Astrocyte of the hippocampus (primary cell): Measurements from ENCODE around the gene PRSS8.
"Not testable (repeated sequence)": the region's sequence is repeated elsewhere in the genome, so short reads cannot be mapped to it uniquely, and the experiment has no call there.

ENCODE experiments used
- DNase-seq: peaks from one replicate; pipeline ENCODE4 v3.0.0; 2011; ENCODE audit warnings: low read depth, low spot score

Gene PRSS8

GRCh38 chr16:31106509-31107464 is 28.7 kb downstream of the PRSS8 start:
- no peak for DNase-seq

DNA sequence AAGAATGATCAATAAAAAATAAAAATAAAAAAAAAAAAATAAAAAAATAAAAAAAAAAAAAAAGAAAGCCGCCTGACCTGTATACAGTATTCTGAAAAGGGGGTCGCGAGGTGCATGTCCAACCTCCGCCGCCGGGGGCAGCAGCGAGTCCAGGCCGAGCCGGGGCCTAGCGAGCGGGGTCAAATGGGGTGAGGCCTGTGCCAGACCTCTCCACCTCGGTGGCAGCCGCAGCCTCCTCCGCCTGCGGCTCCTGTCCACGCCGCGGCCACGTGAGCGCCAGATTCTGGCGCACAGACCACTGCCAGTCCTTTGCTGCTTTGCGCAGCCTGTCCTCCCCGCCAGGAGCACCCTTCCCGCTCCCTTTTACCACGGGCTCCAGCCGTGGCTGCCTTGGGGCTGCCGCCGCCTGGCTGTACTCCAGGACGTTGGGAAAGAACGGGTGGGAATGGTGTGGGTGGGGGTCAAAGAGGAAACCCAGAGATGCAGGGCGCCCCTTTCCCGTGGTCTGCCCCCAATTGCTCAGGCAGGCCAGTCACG is 29.8 kb downstream of the PRSS8 start:
- peak; percentile 72 for DNase-seq

DNA sequence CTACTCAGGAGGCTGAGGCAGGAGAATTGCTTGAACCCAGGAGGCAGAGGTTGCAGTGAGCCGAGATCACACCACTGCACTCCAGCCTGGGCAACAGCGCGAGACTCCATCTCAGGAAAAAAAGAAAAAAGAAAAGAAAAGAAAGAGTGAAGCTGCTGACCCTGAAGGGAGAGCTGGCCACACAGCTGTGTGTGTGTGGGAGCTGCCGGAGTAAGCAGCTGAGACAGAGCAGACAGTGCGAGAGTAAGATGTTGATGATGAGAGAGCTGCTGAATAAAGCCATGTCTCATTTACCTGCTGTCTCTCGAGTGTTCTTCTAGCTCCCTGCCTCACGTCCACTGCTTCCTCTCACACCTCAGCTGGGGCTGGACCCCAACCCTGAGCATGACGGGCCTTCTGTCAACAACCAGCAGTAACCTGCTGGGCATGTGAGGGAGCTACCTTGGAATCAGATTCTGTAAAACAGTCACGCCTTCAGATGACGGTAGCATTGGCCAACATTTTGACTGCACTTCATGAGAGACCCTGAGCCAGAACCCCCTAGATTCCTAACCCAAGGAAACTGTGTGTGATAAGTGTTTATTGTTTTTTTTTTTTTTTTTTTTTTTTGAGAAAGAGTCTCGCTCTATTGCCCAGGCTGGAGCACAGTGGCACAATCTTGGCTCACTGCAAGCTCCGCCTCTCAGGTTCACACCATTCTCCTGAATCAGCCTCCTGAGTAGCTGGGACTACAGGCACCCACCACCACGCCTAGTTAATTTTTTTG is 34.5 kb downstream of the PRSS8 start:
- not testable (repeated sequence) for DNase-seq

- no peak for DNase-seq
Measured at GRCh38 chr16:31099860-31100638, 35.5 kb downstream of the PRSS8 start.

- DNase-seq: peak; percentile 99
Measured at GRCh38 chr16:31094424-31095120, 41.0 kb downstream of the PRSS8 start, which contains the start of gene VKORC1. Gene VKORC1 (minus strand): TSS chr16:31094797. CDS start chr16:31094729, 68 bp downstream.

- DNase-seq: peak; percentile 49
Measured at GRCh38 chr16:31094088-31094423, 41.5 kb downstream of the PRSS8 start.

DNA sequence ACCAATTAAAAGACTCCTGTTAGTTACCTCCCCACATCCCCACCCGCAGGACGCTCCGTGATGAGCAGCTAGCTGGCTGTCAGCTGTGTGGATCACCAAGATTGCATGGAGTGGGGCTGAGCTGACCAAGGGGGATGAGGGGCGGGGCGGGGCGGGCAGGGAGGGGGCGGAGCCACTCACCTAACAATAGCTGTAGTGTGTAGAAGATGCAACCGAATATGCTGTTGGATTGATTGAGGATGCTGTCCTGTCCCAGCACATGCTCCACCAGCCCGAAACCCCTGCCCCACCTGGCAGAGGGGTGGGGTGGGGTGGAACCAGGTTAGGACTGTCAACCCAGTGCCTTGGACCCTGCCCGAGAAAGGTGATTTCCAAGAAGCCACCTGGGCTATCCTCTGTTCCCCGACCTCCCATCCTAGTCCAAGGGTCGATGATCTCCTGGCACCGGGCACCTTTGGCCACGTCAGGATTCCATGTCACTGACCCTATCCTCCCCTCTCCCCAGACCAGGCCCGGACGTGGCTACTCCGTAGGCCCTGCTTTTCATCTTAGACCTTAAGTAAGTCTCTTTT is 42.3 kb downstream of the PRSS8 start:
- peak; percentile 57 for DNase-seq

GRCh38 chr16:31092330-31092729 is 43.2 kb downstream of the PRSS8 start:
- no peak for DNase-seq

GRCh38 chr16:31090540-31090939 is 45.0 kb downstream of the PRSS8 start:
- DNase-seq: peak; percentile 43

DNA sequence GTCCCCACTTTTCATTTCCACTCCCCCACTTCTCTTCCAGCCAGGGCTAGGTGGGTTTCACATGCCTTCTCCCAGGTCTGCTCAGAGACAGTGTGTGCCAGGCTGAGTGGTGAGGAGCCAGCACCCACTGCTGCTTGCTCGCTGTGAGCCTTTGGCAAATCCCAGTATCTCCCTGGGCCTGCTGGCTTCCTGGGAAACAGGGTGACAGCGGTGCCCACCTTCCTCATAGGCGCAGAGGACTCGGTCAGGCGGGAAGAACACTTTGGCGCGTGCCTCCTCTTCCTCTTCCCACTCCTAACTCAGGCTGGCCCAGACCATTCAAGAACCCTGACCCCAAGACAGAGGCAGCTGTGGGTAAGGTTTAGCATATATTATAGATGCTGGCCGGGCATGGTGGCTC is 46.3 kb downstream of the PRSS8 start:
- no peak for DNase-seq

DNA sequence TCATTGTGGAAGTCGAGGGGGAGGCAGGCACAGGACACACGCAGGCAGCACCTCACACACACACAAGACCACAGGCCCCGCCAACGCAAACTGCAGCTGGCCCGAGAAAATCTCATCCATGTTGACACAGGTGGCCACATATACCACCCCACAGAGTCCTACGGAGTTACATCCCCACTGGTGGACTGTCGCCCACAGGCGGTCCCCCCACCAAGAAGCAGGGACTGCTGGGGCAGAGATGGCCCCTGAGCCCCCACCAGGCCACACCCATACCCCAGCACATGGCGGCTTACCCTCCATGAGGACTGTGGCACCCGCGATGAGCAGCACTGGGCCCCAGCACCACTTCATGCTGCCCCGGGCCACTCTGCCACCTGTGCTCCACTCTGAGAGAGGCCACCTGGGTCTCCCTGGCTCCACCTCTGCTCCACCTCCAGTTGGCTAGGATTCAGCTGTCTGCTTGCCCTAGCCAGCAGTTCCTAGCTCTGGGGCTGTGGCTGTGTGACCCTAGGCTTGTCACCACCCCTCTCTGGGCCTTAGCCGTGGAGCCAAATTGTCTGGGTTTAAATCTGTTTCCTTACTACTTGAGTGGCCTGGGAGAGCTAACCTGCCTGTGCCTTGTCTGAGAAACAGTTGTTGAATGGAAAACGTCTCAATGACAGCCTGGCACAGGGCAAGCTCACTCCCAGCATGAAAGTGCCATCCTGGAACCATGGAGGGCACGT is 46.9 kb downstream of the PRSS8 start, which contains the start of gene PRSS53:
TSS of gene PRSS53 (minus strand) at position 485 of the 725 bp plus-strand sequence. CDS start at position 351, 134 bp downstream.
- DNase-seq: no peak

DNA sequence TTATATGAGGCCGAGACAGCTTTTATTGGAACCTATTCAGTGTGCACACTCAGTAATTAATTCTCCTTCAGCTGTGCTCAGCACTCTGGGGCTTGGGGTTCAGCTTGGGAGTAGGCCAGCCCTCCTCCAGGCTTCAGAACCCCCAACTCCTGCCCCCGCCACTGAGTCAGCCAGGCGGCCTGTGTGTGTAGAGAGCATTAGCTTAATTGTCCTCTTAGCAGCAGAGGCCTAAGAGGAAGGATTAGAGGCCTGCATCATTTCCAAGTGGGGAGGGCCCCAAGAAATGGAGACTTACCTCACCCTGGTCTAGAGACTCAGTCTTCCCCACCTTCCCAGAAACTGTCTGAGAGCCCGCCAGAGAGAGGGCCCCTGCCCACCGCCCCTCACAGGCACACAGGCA is 47.6 kb downstream of the PRSS8 start:
- no peak for DNase-seq

GRCh38 chr16:31087481-31087880 is 48.0 kb downstream of the PRSS8 start:
- DNase-seq: no peak

DNA sequence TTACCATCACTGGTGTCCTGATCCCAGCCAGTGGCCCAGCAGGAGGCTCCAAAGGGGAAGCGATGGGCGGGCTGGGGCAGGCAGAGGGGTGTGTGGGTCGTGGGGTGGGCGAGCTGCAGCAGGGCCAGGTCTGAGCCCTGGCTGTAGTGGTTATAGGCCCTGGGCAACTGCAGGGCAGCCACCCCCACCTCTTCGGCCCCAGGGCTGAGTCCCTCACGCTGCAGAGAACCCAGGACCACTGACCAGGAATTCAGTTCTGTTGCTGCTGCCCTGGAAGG is 49.0 kb downstream of the PRSS8 start:
- DNase-seq: no peak

DNA sequence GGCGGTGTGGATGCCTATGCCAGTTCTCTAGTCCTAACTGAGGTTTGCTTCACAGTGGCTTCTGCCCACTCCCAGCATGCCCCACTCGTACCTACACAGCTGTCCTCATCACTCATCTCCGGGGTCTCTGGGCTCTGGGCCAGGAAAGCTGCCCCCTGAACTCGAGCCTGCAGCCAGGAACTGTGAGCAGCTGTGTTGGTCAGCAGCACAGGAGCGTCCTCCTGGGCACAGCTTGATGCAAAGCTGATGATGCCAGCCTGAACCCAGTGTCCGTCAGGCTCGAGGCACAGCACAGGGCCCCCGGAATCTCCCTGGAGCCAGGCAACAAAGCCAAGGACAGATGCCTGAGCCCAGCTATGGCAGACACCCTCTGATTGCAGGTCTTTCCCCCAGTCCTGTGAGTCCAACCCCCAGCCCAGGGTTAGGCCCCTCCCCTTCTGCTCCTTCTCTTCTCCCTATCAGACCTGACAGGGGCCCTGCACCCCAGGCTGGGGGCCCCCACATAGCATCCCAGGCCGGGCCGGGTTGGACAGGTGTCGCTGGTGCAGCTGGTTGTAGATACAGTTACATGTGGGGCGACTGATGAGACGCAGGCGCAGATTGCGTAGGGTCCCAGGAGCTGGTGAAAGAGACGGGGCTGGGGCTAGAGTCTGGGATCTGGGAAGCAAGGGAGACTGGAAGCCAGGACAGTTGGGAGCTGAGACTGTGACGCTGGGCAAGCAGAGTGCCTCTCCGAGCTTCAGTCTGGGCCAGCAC is 49.5 kb downstream of the PRSS8 start:
- DNase-seq: no peak

DNA sequence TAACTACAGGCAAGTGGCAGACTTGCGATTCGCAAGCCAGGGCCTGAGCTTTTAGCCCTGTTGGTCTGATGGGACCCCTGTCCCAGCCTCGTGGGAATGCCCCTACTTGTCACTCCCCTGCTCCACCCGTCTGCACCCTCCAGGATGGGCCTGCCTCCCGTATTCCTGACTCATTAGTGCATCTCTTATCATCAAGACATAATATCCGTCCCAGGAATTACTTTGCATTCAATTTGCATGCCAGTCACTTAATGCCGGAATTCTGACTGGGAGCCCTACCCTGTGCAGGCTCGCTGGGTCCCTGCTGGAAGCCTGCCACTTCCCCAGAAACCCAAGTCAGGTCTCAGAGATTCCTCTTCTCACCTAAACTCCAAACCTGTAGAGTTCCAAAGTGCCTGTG is 50.1 kb downstream of the PRSS8 start:
- DNase-seq: peak; percentile 29

DNA sequence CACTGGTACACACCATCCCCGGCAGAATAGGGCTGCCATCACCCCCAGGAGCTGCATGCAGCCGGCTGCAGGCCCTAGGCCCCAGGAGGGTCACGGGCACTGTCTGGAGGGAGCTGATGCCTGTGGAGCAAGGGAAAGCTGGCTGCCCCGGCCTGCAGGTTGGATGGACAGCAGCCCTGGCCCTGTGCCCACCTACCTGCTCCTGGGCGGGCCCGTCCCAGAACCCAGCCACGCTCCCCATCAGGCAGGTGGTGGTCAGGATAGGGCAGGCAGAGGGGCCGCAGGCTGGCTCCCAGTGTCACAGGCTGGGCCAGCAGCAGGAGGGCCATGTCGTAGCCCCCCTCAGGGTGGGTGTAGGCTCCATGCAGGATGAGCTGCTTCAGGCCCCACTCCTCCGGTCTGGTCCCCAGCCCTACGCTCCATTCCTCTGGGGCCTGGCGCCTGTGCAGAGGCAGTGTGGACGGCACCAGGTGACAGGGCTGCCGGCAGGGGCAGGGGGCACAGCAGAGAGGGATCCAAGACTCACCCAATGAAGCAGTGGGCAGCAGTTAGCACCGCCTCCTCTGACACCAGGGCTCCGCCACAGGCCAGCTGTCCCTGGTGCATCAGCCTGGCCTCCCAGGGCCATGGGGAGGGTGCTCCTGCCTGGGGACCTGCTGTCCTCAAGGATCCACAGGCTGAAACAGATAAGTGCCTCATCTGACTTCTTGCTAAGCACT is 50.8 kb downstream of the PRSS8 start:
- DNase-seq: no peak

DNA sequence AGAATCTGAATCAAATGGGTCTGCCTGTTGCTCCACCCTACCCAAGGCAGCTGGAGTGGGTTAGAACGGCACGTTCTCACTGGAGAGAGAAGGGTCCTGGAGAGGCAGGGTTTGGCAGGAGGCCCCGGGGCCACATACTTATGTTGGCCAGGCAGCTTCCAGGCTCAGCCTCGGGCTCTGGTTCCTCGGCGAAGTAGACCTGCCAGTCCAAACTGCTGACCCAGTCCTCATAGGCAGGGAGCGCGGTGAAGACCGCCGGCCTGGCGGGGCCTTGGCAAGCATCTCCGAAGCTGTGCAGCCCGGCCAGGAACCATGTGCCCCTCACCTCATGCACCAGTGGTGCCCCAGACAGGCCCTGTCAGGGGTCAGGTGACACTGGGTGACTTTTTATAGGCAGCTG is 51.5 kb downstream of the PRSS8 start:
- DNase-seq: no peak

DNA sequence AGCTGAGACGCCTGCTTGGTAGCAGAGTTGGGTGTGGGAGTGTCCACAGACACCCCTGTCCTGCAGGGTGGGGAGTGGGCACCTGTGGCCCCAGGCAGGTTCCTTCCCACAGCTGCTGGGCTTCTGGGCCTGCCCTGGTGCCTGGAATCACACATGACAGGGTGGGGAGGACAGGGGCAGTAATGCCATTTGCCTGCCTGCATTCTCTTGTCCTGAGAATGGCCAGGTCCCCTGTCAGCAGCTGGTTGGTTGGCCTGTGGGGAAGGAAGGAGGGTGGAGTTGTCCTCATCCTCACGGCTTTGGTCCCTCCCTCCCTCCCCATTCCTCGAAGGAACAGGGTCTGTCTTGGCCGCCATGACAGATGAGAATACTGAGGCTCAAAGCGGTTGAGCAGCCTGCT is 52.0 kb downstream of the PRSS8 start:
- no peak for DNase-seq
